Chondrocyte (in vitro differentiated cells): ENCODE results near the gene SIRT4. TPM values are rescaled to one million over a fixed set of nuclear protein-coding genes. Genes with fewer than 3 reads are reported as not detected.

Experiments used
- DNase-seq: peaks from one replicate; pipeline ENCODE4 v3.0.0; 2021; ENCODE audit warnings: mixed read lengths, low spot score
- H3K27ac Mint-ChIP-seq: one replicate; pipeline ENCODE4 v1.8.0; 2021; ENCODE audit warnings: mild to moderate bottlenecking, moderate library complexity, mixed read lengths; ENCODE audit not compliant: unreplicated experiment
- H3K27me3 Mint-ChIP-seq: 2 replicates; pipeline ENCODE4 v1.8.0; 2021; ENCODE audit warnings: low read depth, mixed read lengths
- H3K36me3 Mint-ChIP-seq: 2 replicates; pipeline ENCODE4 v1.8.0; 2021; ENCODE audit warnings: low read depth, mixed read lengths
- H3K4me1 Mint-ChIP-seq: 2 replicates; pipeline ENCODE4 v1.8.0; 2021; ENCODE audit warnings: low read depth, mild to moderate bottlenecking, mixed read lengths
- H3K4me3 Mint-ChIP-seq: one replicate; pipeline ENCODE4 v1.8.0; 2021; ENCODE audit warnings: mild to moderate bottlenecking, moderate library complexity, mixed read lengths; ENCODE audit not compliant: unreplicated experiment
- H3K9me3 Mint-ChIP-seq: 2 replicates; pipeline ENCODE4 v1.8.0; 2021; ENCODE audit warnings: low read depth, mixed read lengths
- total RNA-seq: library from RNA; stranded (reverse); gene quantifications from 3 replicates; pipeline ENCODE4 v1.2.1, GENCODE V29; 2021
- TF ChIP-seq, protein P1 (sequence below): fragments of 200-600 bp; sonication (generic); IDR thresholded peaks from 2 replicates; pipeline ENCODE4 v1.5.0; 2021; ENCODE audit warnings: antibody characterized with exemption, mild to moderate bottlenecking, moderate library complexity

SIRT4 gene
- total RNA-seq, 1 donor from 2014 or later, result 2.4 TPM

DNA sequence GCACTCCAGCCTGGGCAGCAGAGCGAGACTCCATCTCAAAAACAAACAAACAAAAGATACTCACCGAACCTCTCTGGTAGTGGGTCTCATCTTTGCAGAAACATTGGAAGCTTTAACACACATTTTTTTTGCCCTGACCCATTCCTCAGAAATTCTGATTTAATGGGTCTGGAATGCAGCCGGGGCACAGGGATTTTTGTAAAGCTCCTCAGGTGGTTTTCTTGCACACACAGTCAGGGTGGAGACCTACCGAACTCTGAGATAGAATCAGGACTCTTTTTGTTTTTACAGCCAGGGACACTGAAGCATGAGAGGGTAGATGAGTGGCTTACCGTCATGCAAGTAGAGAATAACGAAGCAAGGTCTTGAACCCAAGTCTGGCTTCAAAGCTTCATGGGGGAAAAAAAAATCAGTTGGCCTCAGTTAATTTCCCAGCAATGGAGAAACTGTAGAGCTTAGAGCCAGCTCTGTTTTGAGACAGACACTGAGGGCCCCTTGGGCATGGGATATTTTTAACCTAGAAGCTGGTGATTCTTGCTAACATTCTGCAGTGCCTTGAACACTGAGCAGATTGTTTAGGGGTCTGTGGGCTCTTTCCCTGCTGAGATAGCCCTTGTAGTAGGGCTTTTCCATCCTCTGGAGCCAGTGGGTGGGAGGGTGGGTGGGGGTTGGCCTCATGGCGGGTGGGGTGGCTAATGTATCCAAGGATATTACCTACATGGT lies 15.2 kb upstream of the SIRT4 start:
- Mint-ChIP-seq H3K27ac (peak overlapping the region; percentile 72), H3K4me1 (peaks cover 19% of the 10 kb centered on the region), H3K9me3 (no peaks in the 10 kb centered on the region), H3K27me3 (no peaks in the 10 kb centered on the region), H3K36me3 (no peaks in the 10 kb centered on the region), H3K4me3 (peak overlapping the region; percentile 5)
- TF ChIP-seq, protein P1, sequence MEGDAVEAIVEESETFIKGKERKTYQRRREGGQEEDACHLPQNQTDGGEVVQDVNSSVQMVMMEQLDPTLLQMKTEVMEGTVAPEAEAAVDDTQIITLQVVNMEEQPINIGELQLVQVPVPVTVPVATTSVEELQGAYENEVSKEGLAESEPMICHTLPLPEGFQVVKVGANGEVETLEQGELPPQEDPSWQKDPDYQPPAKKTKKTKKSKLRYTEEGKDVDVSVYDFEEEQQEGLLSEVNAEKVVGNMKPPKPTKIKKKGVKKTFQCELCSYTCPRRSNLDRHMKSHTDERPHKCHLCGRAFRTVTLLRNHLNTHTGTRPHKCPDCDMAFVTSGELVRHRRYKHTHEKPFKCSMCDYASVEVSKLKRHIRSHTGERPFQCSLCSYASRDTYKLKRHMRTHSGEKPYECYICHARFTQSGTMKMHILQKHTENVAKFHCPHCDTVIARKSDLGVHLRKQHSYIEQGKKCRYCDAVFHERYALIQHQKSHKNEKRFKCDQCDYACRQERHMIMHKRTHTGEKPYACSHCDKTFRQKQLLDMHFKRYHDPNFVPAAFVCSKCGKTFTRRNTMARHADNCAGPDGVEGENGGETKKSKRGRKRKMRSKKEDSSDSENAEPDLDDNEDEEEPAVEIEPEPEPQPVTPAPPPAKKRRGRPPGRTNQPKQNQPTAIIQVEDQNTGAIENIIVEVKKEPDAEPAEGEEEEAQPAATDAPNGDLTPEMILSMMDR, result no peak
- DNase-seq, result no peak

DNA sequence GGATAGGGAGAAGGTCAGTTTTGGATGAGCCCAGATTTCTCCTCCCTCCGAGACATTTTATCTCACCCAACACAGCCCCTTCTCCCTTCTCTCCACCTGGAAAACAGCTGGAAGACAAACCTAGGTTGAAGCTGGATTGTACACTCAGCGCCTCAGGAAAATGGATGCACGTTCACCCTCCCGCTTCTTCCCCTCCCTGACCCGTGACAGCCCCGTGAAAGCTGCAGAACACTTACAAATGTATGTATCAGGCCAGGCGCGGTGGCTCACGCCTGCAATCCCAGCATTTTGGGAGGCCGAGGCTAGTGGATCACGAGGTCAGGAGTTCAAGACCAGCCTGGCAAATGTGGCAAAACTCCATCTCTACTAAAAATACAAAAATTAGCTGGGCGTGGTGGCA lies 14.6 kb upstream of the SIRT4 start:
- Mint-ChIP-seq H3K4me1 (peaks cover 19% of the 10 kb centered on the region), H3K9me3 (no peaks in the 10 kb centered on the region), H3K27me3 (no peaks in the 10 kb centered on the region), H3K4me3 (no peak overlapping the region), H3K27ac (no peak overlapping the region), H3K36me3 (no peaks in the 10 kb centered on the region)
- TF ChIP-seq, protein P1, result no peak
- DNase-seq, result no peak

DNA sequence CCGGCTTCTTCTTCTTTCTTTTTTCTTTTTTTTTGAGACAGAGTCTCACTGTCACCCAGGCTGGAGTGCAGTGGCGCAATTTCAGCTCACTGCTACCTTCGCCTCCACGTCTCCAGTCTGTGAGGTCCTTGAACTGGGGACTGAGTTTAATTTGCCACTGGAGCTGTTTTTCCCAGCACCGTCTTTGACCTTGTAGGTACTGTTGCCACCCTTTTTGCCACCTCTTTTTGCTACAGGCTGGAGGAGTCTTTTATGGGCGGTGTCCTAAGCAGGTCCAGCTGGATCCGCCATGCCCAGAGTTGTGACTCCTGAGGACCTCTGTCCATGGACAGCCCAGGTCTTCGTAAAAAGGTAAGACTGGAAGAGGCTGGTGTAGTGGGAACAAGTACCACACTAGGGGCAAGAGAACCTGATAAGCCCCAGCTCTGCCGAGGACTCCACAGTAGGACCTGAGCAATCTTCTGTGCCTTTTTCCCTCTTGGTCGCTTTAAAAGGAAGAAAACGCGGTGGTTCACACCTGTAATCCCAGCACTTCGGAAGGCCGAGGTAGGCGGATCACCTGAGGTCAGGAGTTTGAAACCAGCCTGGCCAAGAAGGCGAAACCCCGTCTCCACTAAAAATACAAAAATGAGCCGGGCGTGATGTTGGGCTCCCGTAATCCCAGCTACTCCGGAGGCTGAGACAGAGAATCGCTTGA lies 11.4 kb upstream of the SIRT4 start:
- TF ChIP-seq, protein P1, result no peak
- no peak overlapping the region for H3K27ac Mint-ChIP-seq
- no peak for DNase-seq
- H3K36me3 Mint-ChIP-seq, result no peaks in the 10 kb centered on the region
- peaks cover 16% of the 10 kb centered on the region for H3K4me1 Mint-ChIP-seq
- H3K4me3 Mint-ChIP-seq, result peak overlapping the region; percentile 31
- H3K9me3 Mint-ChIP-seq, result no peaks in the 10 kb centered on the region
- no peaks in the 10 kb centered on the region for H3K27me3 Mint-ChIP-seq

DNA sequence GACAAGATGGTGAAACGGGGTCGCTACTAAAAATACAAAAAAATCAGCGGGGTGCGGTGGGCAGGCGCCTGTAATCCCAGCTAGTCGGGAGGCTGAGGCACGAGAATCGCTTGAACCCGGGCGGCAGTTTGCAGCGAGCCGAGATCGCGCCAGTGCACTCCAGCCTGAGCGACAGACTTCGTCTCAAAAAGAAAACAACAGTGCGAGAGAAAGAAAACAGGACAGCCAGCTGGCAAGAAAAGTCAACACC lies 9.8 kb upstream of the SIRT4 start:
- TF ChIP-seq, protein P1, result no peak
- Mint-ChIP-seq H3K4me3 (no peak overlapping the region), H3K4me1 (peaks cover 4% of the 10 kb centered on the region), H3K36me3 (no peaks in the 10 kb centered on the region), H3K9me3 (no peaks in the 10 kb centered on the region), H3K27me3 (no peaks in the 10 kb centered on the region), H3K27ac (no peak overlapping the region)
- no peak for DNase-seq

DNA sequence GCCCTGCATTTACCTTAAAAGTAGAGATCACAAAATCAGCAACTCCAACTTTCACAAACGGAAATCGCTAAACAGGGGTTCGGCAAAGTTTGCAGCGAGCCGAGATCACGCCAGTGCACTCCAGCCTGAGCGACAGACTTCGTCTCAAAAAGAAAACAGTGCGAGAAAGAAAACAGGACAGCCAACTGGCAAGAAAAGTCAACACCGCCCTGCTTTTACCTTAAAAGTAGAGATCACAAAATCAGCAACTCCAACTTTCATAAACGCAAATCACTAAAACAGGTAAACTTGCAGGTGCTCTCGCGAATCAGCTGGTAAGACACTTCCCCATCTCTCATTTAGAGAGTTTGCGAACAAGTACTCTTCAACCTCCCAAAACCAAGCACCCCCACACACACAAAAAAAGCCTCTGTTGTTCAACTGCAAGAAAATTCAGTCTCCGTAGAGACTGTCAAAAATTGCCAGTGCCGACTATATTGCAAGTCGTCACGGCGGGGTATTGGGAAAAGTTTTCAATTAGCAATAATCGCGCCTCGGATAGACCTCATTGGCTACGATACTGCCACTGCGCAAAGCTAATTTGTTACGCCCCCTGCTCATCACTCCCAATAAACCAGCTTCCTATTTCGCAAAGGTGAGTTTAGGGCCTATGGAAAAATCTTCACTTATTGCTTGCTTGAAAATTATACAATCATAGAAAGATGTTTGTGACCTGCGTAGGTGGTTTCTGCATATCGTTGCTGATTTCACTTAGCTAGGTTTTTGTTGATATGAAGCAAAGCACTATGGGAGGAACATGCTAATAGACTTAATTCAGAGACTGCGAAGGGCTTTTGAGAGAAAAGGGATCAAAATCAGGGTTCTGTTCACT lies 9.2 kb upstream of the SIRT4 start, which contains the start of gene RNU4-1:
Gene RNU4-1 (minus strand): TSS at position 577 of the 871 bp plus-strand sequence.
- Mint-ChIP-seq H3K36me3 (no peaks in the 10 kb centered on the region), H3K9me3 (no peaks in the 10 kb centered on the region), H3K27ac (no peak within 1 kb of the TSS), H3K27me3 (no peaks in the 10 kb centered on the region), H3K4me1 (peaks cover 2% of the 10 kb centered on the region), H3K4me3 (no peak within 1 kb of the TSS)
- TF ChIP-seq, protein P1, result no peak
- DNase-seq, result no peak
